Effector CD8-positive, alpha-beta T cell (primary cell): ENCODE results near the gene NPY5R.

Source experiments
- DNase-seq: peaks from one replicate; lab custom pipeline; 2025; lab: John Stamatoyannopoulos, UW

The NPY5R gene

DNA sequence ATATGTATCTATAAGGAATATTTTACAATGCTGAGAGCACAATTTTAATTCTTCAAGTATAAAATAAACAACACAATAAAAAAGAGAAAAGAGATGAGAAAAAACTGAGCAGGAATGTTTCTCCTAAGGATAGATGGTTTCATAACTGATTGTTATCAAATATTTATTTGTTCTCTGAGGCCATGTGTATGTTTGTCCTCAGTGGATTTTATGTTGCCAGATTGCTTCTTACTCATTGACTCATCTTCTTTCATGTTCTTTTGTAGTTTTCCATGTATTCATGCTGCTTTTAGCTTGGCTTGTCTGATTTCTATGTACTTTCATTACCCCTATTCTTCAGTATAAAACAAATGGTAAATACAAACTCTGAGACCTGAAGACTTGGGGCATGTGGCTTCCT, 41.2 kb downstream of the NPY5R start:
- no peak for DNase-seq

DNA sequence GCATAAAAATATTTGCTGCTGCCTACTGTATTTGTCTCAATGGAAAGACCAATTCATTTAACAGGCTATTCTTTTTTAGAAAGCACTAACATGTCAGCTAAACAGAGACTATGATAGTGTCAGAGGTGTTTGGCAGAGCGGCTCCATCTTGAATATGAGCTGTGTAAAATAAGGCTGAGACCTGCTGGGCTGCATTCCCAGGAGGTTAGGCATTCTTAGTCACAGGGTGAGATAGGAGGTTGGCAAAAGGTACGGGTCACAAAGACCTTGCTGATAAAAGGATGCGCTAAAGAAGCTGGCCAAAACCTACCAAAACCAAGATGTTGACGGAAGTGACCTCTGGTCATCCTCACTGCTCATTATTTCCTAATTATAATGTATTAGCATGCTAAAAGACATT, 41.8 kb downstream of the NPY5R start:
- no peak for DNase-seq

DNA sequence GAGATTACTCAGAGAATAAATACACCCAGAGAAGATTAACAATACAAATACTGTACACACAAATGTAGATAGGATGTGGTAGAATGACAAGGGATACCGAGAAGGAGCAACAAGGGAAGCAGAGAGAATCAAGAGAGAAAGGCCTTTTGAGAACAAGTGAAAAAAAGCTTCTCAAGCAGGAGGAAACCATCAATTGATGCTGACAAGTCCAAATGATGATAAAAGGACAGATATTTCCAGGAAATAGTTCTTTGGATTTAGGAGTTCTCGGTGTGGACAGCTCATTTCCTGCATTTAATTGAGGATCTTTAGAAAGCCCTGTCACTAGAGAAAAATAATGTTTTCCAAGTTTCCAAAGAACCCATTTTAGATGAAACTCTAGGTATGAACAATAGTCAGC, 48.1 kb downstream of the NPY5R start:
- DNase-seq = no peak

DNA sequence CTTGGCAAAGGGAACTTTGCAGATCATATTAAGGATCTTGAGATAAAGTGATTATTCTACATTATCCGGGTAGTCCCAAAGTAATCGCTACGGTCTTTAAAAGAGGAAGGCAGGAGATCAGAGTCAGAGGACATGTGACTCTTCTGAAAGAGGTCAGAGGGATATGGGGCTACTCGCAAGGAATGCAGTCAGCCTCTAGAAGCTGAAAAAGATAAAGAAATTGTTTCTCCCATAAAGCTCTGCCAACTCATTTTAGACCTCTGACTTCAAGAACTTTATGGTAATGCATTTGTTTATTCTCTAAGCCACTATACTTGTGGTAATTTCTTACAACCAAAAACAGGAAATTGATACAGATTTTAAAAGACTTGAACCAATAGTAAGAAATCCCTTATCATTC, 48.6 kb downstream of the NPY5R start:
- no peak for DNase-seq

DNA sequence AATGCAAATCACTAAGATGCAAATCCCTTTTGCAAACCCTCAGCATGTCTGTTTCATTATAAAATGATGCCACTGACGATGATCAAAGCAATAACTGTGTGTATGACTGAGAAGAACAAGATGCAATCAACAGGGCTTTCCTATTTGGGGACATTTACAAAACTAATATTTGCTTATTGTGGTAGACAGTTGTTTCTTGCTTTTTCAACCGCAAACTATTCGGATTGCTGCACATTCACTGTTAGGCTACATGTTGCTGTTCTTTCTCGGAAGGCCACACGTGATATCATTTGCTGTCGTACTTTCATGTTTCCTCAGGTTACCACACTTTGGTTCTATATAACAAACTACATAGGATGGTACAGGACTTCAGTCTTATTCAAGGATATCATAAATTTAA, 49.8 kb downstream of the NPY5R start:
- no peak for DNase-seq

DNA sequence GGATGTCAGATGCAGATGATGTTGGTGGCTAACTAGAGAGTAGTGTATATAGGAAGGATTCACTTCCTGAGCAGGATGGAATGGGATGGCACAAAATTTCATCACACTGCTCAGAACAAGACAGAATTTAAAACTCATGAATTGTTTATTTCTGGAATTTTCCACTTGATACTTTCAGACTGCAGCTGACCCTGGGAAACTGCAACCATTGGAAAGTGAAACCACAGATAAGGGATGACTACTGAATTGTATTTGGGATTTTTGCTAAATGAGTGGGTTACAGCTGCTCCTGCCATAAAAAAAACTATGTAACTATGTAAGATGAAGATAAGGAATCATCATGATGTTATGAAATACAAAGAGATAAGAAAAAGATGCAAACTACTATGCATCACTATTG, 51.4 kb downstream of the NPY5R start:
- no peak for DNase-seq

DNA sequence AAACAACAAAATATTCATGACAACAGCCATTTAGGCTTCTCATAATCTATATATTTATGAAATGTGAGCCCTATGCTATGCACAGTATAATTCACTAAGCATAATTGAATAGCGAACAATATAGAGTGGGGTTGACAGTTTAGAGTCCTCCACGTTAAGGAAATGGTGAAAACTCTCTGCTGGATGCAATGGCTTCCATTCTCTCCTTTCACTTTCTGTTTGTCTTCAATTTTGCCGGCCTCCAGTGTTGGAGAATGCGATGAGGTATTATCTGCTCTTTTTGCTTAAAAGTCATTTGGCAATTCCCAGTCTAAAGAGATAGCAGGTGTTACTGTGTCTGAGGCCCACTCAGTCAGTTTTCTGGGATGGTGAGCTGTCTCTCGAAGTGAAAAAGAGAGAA, 52.1 kb downstream of the NPY5R start:
- no peak for DNase-seq

DNA sequence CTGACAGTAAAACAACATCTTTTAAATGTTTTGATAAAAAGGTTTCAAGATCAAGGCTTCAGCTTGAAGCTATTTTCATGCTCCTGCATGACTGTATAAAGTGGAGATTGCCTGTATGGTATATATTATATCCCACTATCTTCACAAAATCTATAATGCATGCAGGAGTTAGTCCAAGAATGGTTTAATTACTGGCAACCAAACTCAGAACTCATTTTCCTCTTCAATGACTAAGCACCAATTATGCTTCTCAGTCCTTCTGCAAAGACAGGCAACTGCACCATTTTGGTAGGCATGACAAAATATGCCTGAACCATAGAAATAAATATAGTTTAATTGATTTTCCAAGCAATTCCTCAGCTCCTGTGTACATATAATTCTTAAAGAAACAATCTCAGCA, 54.5 kb downstream of the NPY5R start:
- DNase-seq = no peak

DNA sequence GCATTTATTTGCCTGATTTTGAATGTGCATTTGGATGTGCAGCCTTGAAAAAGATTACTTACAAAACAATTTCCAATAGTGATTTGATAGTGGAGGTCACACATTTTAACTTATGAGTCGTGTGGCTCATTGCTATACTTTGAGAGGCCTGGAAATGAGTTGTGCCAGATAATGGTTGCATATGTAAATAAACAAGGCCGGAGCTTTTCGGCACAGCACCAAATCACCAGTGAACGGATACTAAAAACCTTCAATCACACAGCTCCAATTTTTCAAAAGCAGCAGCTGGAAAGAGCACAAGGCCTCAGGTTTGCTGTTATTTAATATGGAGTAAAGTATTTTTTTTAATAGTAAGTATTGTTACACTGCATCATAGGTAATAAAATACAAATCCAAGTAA, 57.2 kb downstream of the NPY5R start:
- no peak for DNase-seq
